ENCODE results near the gene HECA. TPM values are rescaled to one million over a fixed set of nuclear protein-coding genes. Genes with fewer than 3 reads are reported as not detected.

The HECA gene
- total RNA-seq, 2 experiments from 2014 or later: 203 to 207 TPM

- no peaks in the 10 kb centered on the region for H3K27me3 ChIP-seq (ENCODE audit: control insufficient read depth in 1 of 2, insufficient read depth in 2 of 2, low read length in 2 of 2)
- Mint-ChIP-seq H3K4me3 (peak overlapping the region; percentile 16), H3K4me1 (ENCODE audit: low read depth) (peaks cover 94% of the 10 kb centered on the region), H3K27me3 (no peaks in the 10 kb centered on the region), H3K36me3 (ENCODE audit: low read depth) (peaks cover 92% of the 10 kb centered on the region), H3K27ac (peak overlapping the region; percentile 48), H3K9me3 (no peaks in the 10 kb centered on the region)
- peaks cover 69% of the 10 kb centered on the region for H3K4me1 ChIP-seq (ENCODE audit: insufficient read depth, low read length)
- H3K27ac ChIP-seq (ENCODE audit: low read depth in 1 of 2, low read length in 2 of 2): no peak overlapping the region
- TF ChIP-seq, protein P1, sequence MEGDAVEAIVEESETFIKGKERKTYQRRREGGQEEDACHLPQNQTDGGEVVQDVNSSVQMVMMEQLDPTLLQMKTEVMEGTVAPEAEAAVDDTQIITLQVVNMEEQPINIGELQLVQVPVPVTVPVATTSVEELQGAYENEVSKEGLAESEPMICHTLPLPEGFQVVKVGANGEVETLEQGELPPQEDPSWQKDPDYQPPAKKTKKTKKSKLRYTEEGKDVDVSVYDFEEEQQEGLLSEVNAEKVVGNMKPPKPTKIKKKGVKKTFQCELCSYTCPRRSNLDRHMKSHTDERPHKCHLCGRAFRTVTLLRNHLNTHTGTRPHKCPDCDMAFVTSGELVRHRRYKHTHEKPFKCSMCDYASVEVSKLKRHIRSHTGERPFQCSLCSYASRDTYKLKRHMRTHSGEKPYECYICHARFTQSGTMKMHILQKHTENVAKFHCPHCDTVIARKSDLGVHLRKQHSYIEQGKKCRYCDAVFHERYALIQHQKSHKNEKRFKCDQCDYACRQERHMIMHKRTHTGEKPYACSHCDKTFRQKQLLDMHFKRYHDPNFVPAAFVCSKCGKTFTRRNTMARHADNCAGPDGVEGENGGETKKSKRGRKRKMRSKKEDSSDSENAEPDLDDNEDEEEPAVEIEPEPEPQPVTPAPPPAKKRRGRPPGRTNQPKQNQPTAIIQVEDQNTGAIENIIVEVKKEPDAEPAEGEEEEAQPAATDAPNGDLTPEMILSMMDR (IDR thresholded peaks at IDR 0.05): no peak
- DNase-seq (no peak), ATAC-seq (ENCODE audit: poor library complexity) (no peak)
- POLR2A ChIA-PET: interaction anchor here (0.9 to 6.2 kb wide), 8 partner anchors 12 to 200 kb away, joined by 3 to 29 read pairs (median 4); partner anchors contain the start of genes CITED2 and TXLNB
- no peaks in the 10 kb centered on the region for H3K9me3 ChIP-seq (ENCODE audit: control insufficient read depth in 1 of 2, insufficient read depth in 1 of 2, low read length in 2 of 2)
- no peak overlapping the region for H3K4me3 ChIP-seq (ENCODE audit: low read length)
- H3K36me3 ChIP-seq (ENCODE audit: insufficient read depth, low read length): peaks cover 87% of the 10 kb centered on the region
- intact Hi-C loops (cut with DNase I, micrococcal nuclease): loop anchor here (1.0 to 5.0 kb wide), 4 partner anchors 13 to 187 kb away; partner anchors contain the start of gene REPS1 (in 1 of the 2)
- CTCF ChIA-PET: interaction anchor here (0.8 to 3.2 kb wide), 6 partner anchors 12 to 191 kb away, joined by 3 to 15 read pairs (median 3); no protein-coding TSS in a partner anchor
These were observed 38.9 kb downstream of the HECA start for GRCh38 chr6:139173822-139174221.

GRCh38 chr6:139174961-139175360 lies 40.1 kb downstream of the HECA start:
- ATAC-seq (ENCODE audit: poor library complexity) (no peak), DNase-seq (no peak)
- intact Hi-C loops (cut with DNase I, micrococcal nuclease): loop anchor here (2.0 to 5.0 kb wide), 3 partner anchors 14 to 188 kb away; partner anchors contain the start of gene REPS1 (in 1 of the 2)
- ChIA-PET POLR2A (interaction anchor here (0.6 to 6.2 kb wide), 13 partner anchors 9 to 1311 kb away, joined by 3 to 29 read pairs (median 4); partner anchors contain the start of gene CITED2), CTCF (interaction anchor here (0.9 to 3.2 kb wide), 5 partner anchors 13 to 195 kb away, joined by 3 to 12 read pairs (median 3); no protein-coding TSS in a partner anchor)
- Mint-ChIP-seq H3K27me3 (no peaks in the 10 kb centered on the region), H3K36me3 (ENCODE audit: low read depth) (peaks cover 92% of the 10 kb centered on the region), H3K4me3 (peak overlapping the region; percentile 66), H3K27ac (peak overlapping the region; percentile 81), H3K4me1 (ENCODE audit: low read depth) (peaks cover 93% of the 10 kb centered on the region), H3K9me3 (no peaks in the 10 kb centered on the region)
- Histone ChIP-seq H3K27ac (ENCODE audit: low read depth in 1 of 2, low read length in 2 of 2) (peak overlapping the region in 1 of 2 donors; percentile 31), H3K27me3 (ENCODE audit: control insufficient read depth in 1 of 2, insufficient read depth in 2 of 2, low read length in 2 of 2) (no peaks in the 10 kb centered on the region), H3K4me3 (ENCODE audit: low read length) (no peak overlapping the region), H3K9me3 (ENCODE audit: control insufficient read depth in 1 of 2, insufficient read depth in 1 of 2, low read length in 2 of 2) (no peaks in the 10 kb centered on the region), H3K36me3 (ENCODE audit: insufficient read depth, low read length) (peaks cover 89% of the 10 kb centered on the region), H3K4me1 (ENCODE audit: insufficient read depth, low read length) (peaks cover 64% of the 10 kb centered on the region)
- TF ChIP-seq, protein P1 (IDR thresholded peaks at IDR 0.05): no peak

- Histone ChIP-seq H3K27ac (ENCODE audit: low read depth in 1 of 2, low read length in 2 of 2) (peak overlapping the region; percentile 31 to 47), H3K9me3 (ENCODE audit: control insufficient read depth in 1 of 2, insufficient read depth in 1 of 2, low read length in 2 of 2) (no peaks in the 10 kb centered on the region), H3K27me3 (ENCODE audit: control insufficient read depth in 1 of 2, insufficient read depth in 2 of 2, low read length in 2 of 2) (no peaks in the 10 kb centered on the region), H3K36me3 (ENCODE audit: insufficient read depth, low read length) (peaks cover 89% of the 10 kb centered on the region), H3K4me3 (ENCODE audit: low read length) (no peak overlapping the region), H3K4me1 (ENCODE audit: insufficient read depth, low read length) (peaks cover 60% of the 10 kb centered on the region)
- POLR2A ChIA-PET: interaction anchor here (0.8 to 6.2 kb wide), 9 partner anchors 9 to 198 kb away, joined by 3 to 29 read pairs (median 4); partner anchors contain the start of gene CITED2
- H3K27me3 Mint-ChIP-seq: no peaks in the 10 kb centered on the region
- CTCF ChIA-PET: interaction anchor here (0.9 to 3.2 kb wide), 5 partner anchors 13 to 194 kb away, joined by 3 to 12 read pairs (median 3); no protein-coding TSS in a partner anchor
- no peaks in the 10 kb centered on the region for H3K9me3 Mint-ChIP-seq
- intact Hi-C loops (cut with DNase I, micrococcal nuclease): loop anchor here in 1 of 2 experiments (2.0 kb wide), 1 partner anchor 15 kb away; no protein-coding TSS in a partner anchor
- peaks cover 93% of the 10 kb centered on the region for H3K4me1 Mint-ChIP-seq (ENCODE audit: low read depth)
- H3K36me3 Mint-ChIP-seq (ENCODE audit: low read depth): peaks cover 92% of the 10 kb centered on the region
- DNase-seq (peak in 1 of 14 experiments; percentile 33), ATAC-seq (ENCODE audit: poor library complexity) (no peak)
- TF ChIP-seq, protein P1 (IDR thresholded peaks at IDR 0.05): no peak
- H3K4me3 Mint-ChIP-seq: peak overlapping the region; percentile 66
- peak overlapping the region; percentile 81 for H3K27ac Mint-ChIP-seq
These were observed 40.6 kb downstream of the HECA start for GRCh38 chr6:139175389-139175948.

All from CD4-positive, alpha-beta T cell (primary cell).